Activated T-cell treated with anti-CD3 and anti-CD28 coated beads, Interleukin-2, amount 50 U/mL, for 4 hours (primary cell): ENCODE measurements around the gene STEAP1B. TPM values are rescaled to one million over a fixed set of nuclear protein-coding genes. Genes with fewer than 3 reads are reported as not detected.

Experiments
- ATAC-seq, 2 donors: fragments of 200-7000 bp; cut with Tn5 transposase; one replicate each; pipeline ENCODE4 v1.10.0; 2021
- DNase-seq: peaks from one replicate; pipeline ENCODE4 v3.0.0-alpha.2; 2020
- H3K27me3 Mint-ChIP-seq: one replicate; pipeline ENCODE4 v1.8.0; 2021; ENCODE audit warnings: low read depth, mixed read lengths
- H3K36me3 Mint-ChIP-seq: one replicate; pipeline ENCODE4 v1.8.0; 2022; ENCODE audit warnings: mixed read lengths; ENCODE audit not compliant: insufficient read depth
- H3K4me1 Mint-ChIP-seq: one replicate; pipeline ENCODE4 v1.8.0; 2021; ENCODE audit warnings: low read depth, mixed read lengths
- H3K4me3 Mint-ChIP-seq: one replicate; pipeline ENCODE4 v1.8.0; 2021; ENCODE audit warnings: mild to moderate bottlenecking, moderate library complexity, mixed read lengths
- H3K9me3 Mint-ChIP-seq: one replicate; pipeline ENCODE4 v1.8.0; 2021; ENCODE audit warnings: mixed read lengths
- total RNA-seq, 3 donors: library from RNA; stranded (reverse); gene quantifications; one replicate each; pipeline ENCODE4 v1.2.1, GENCODE V29; 2021

Gene STEAP1B
- total RNA-seq, 3 donors from 2014 or later: 0.20 to 0.33 (median 0.24) TPM

GRCh38 chr7:22420008-22420407 lies 80.0 kb downstream of the STEAP1B start:
- DNase-seq (no peak), ATAC-seq (no peak)
- Mint-ChIP-seq H3K9me3 (no peaks in the 10 kb centered on the region), H3K4me1 (no peaks in the 10 kb centered on the region), H3K36me3 (no peaks in the 10 kb centered on the region), H3K27me3 (no peaks in the 10 kb centered on the region), H3K4me3 (no peak overlapping the region)

DNA sequence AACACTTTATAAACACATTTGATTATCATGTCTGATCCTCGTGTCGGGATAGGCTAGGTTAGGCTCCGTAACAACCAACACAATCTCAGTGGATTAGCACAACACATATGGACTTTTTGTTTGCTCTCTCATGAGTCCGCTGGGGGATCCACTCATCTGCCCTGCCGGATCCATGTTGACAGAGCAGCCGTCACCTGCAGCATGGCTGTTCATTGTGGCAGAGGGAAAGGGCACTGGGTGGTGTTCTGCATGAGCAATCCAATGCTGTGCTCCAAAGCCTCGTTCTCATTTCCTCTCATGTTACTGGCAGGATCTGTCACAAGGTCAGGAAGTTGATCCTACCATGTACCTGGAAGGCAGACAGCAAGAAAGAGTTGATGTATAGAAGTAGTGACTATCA lies 80.5 kb downstream of the STEAP1B start:
- Mint-ChIP-seq H3K4me1 (no peaks in the 10 kb centered on the region), H3K36me3 (no peaks in the 10 kb centered on the region), H3K4me3 (no peak overlapping the region), H3K9me3 (no peaks in the 10 kb centered on the region), H3K27me3 (no peaks in the 10 kb centered on the region)
- DNase-seq (no peak), ATAC-seq (no peak)

GRCh38 chr7:22418251-22419046 lies 81.5 kb downstream of the STEAP1B start:
- H3K27me3 Mint-ChIP-seq: no peaks in the 10 kb centered on the region
- no peaks in the 10 kb centered on the region for H3K4me1 Mint-ChIP-seq
- DNase-seq: no peak
- ATAC-seq: no peak
- no peak overlapping the region for H3K4me3 Mint-ChIP-seq
- H3K9me3 Mint-ChIP-seq: no peaks in the 10 kb centered on the region
- H3K36me3 Mint-ChIP-seq: no peaks in the 10 kb centered on the region

DNA sequence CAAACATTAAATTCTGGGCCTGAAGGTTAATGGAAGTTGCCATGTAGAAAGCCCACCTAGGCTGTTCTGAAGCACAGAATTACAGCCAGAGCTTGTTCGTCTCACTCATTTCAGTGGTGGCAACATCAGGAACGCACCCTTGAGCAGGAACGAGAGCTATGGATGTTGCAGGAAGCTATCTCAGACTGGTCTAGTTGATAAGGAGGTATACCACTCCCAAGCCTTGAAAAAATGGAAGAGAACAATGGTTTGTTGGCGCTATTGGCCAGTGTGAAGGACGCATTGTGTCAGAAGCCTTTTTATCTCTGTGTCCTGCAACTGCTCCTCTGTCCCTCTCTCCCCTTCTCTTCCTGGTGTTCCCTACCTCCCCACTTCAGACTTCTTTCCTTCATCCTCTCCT lies 82.1 kb downstream of the STEAP1B start:
- Mint-ChIP-seq H3K4me3 (no peak overlapping the region), H3K4me1 (no peaks in the 10 kb centered on the region), H3K9me3 (no peaks in the 10 kb centered on the region), H3K36me3 (no peaks in the 10 kb centered on the region), H3K27me3 (no peaks in the 10 kb centered on the region)
- ATAC-seq: no peak
- no peak for DNase-seq

DNA sequence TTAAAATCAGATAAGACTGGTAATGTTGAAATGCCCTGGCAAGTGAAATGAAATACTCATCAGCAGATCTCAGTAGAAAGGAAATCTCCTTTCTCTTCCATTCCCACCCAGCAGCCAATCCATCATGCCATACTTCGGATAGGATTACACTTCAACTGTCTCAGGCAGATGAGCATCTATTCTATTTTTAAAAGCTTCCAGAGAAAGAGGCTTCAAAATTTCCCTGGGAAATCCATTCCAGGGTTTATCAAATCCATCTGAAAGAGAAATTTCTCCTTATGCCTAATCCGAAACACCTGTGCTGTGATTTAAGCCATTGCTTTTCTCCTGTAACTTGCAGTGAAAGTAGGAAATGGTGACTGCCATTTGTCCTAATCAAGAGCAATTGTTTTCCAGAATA lies 82.6 kb downstream of the STEAP1B start:
- no peak for ATAC-seq

DNA sequence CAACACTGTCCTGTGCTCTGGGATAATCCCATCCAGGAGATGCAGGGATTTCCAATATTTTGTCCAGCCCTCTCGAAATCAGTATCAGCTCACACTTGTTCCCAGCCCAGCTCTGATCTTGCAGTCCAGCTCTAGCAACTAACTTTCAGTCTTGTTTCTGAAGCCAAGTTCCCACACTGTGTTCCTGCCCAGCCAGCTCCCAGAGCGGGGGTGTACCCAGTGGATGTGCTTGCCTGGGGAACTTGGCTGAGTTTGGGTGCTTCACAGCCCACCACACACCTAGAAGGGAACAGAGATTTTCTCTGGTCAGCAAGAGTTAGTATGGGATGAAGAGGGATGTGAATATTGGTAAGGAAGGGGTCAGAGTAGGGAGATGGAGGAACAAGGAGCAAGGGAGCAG lies 85.6 kb downstream of the STEAP1B start:
- DNase-seq (no peak), ATAC-seq (no peak)
- H3K4me3 Mint-ChIP-seq: no peak overlapping the region
- H3K36me3 Mint-ChIP-seq: no peaks in the 10 kb centered on the region
- H3K4me1 Mint-ChIP-seq: no peaks in the 10 kb centered on the region
- H3K9me3 Mint-ChIP-seq: no peaks in the 10 kb centered on the region
- no peaks in the 10 kb centered on the region for H3K27me3 Mint-ChIP-seq

More for the DNA sequence above, 82.6 kb downstream of the STEAP1B start:
- Mint-ChIP-seq H3K27me3 (no peaks in the 10 kb centered on the region), H3K36me3 (no peaks in the 10 kb centered on the region), H3K9me3 (no peaks in the 10 kb centered on the region), H3K4me1 (no peaks in the 10 kb centered on the region), H3K4me3 (no peak overlapping the region)
- DNase-seq: no peak

DNA sequence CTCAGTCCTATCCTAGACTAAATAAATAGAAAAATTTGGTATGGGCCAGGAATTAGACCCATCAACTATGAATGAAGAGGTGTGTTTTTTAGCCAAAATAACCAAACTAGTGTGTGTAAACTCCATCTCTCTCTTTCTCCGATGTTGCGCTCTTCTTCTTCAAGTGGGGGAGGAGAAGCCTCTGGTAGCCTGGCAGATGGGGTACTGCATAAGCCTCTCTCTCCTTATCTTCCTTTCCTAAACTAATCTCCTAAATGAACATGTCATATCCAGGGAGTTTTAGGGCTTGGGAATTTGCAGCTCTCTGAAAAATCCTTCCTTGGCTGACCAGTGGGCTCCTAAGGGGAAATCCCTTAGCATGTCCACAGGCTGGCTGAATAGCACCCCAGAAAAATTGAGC lies 86.8 kb downstream of the STEAP1B start:
- H3K9me3 Mint-ChIP-seq: no peaks in the 10 kb centered on the region
- H3K27me3 Mint-ChIP-seq: no peaks in the 10 kb centered on the region
- no peak for DNase-seq
- no peak overlapping the region for H3K4me3 Mint-ChIP-seq
- H3K4me1 Mint-ChIP-seq: no peaks in the 10 kb centered on the region
- H3K36me3 Mint-ChIP-seq: no peaks in the 10 kb centered on the region
- ATAC-seq: no peak

DNA sequence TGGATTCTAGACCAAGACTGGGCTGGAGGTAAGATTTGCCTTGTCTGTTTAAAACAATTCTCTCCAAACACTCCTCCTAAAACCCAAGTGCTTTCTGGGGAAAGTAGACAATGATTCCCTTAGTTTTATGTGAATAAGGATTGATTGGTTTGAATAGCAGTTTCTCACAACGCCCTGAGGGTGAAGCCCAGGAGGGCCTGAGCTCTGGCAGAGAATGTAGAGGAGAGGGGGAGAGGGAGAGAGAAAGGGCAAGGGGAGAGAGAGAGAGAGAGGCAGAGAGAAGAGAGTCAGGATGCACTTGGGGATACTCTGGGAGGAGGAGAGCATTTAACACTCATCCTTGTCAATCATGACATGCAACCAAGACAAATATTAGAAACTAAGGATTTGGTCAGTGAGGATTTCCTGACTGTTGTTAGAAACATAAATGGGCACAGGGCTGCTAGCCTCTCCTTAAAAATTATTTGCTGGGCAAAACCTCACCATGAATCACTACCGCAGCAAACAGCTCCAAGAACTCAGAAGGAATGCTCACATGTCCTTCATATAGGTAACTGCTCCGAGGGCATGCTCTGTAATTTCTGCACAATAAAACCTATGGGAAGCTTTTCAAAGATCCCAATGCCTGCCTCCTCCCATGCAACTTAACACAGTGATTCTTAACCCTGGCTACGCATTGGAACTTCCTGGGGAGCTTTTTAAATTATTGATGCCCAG lies 87.9 kb downstream of the STEAP1B start:
- no peaks in the 10 kb centered on the region for H3K4me1 Mint-ChIP-seq
- no peaks in the 10 kb centered on the region for H3K27me3 Mint-ChIP-seq
- ATAC-seq (no peak), DNase-seq (no peak)
- no peaks in the 10 kb centered on the region for H3K36me3 Mint-ChIP-seq
- H3K4me3 Mint-ChIP-seq: no peak overlapping the region
- H3K9me3 Mint-ChIP-seq: no peaks in the 10 kb centered on the region

DNA sequence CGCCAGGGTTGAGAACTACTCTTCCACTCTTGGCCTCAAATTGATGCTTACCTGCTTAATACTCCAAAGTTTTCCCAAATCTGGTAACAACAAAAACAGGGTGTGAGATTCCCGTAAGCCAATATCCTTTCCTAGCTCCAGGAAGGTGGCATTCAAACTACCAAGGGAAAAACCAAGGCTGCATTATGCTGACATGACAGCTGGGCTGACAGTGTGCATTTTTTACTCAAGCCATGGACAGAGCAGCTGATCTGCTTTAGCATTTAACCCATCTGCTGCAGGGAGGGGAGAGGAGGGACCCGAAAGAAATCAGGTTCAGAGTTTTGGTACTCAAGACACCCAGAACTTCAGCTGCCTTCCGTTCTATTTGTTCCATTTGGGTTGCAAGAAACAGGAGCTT lies 93.3 kb downstream of the STEAP1B start:
- no peak overlapping the region for H3K4me3 Mint-ChIP-seq
- H3K36me3 Mint-ChIP-seq: no peaks in the 10 kb centered on the region
- DNase-seq (no peak), ATAC-seq (no peak)
- no peaks in the 10 kb centered on the region for H3K27me3 Mint-ChIP-seq
- H3K9me3 Mint-ChIP-seq: no peaks in the 10 kb centered on the region
- peaks cover 11% of the 10 kb centered on the region for H3K4me1 Mint-ChIP-seq

- ATAC-seq: no peak
- no peak overlapping the region for H3K4me3 Mint-ChIP-seq
These were observed 95.5 kb downstream of the STEAP1B start for GRCh38 chr7:22404421-22405023.

GRCh38 chr7:22403344-22403743 lies 96.6 kb downstream of the STEAP1B start:
- H3K4me3 Mint-ChIP-seq: no peak overlapping the region
- H3K9me3 Mint-ChIP-seq: no peaks in the 10 kb centered on the region
- H3K36me3 Mint-ChIP-seq: no peaks in the 10 kb centered on the region
- DNase-seq: no peak
- no peaks in the 10 kb centered on the region for H3K27me3 Mint-ChIP-seq
- H3K4me1 Mint-ChIP-seq: peaks cover 12% of the 10 kb centered on the region
- ATAC-seq: no peak

More at GRCh38 chr7:22404421-22405023, 95.5 kb downstream of the STEAP1B start:
- Mint-ChIP-seq H3K27me3 (no peaks in the 10 kb centered on the region), H3K36me3 (no peaks in the 10 kb centered on the region), H3K9me3 (no peaks in the 10 kb centered on the region), H3K4me1 (peaks cover 12% of the 10 kb centered on the region)
- no peak for DNase-seq

DNA sequence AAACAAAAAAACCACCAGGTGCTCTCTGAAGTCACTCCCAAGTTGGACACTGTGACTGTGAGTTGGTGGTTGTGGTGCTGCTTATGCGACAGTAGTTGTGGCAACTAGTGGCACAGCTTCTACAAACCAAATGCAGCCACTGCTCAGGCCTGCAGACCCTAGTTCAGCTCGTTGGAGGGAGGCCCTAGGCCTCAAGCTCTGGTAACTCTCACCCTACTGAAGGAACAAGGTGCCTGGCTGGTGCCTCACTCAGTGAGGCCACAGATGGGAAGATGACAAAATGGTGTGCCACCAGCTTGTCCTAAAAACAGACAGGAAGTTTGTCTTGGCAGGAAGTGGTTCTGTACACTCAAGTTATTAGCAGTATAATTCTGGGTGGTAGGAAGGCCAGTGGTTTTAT lies 97.7 kb downstream of the STEAP1B start:
- Mint-ChIP-seq H3K9me3 (no peaks in the 10 kb centered on the region), H3K27me3 (no peaks in the 10 kb centered on the region), H3K4me3 (no peak overlapping the region), H3K36me3 (no peaks in the 10 kb centered on the region), H3K4me1 (peaks cover 12% of the 10 kb centered on the region)
- no peak for DNase-seq
- ATAC-seq: no peak

DNA sequence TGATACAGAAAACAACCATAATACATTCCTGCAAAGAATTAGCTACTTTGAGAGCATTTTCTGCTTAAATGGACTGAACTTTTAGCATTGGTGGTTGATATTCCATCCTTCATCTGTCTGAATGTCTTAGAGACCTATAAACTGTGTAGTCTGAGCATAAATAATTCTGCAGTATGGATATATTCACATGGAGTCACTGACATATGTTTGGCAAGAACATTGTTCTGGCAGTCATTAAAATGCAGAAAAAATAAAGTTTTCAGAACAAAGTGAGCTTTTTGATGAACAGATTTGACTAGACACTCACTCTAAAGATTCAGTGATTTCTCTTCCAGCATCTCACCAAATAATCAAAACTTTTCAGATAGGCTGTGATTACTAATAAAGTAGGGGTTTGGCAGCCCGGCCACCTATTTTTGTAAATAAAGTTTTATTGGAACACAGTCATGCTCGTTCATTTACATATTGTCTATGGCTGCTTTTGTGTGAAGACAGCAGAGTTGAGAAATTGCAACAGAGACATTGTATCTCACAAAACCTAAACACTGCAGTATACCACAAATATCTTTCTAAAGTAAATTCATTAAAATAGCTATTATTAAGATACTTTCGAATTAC lies 98.9 kb downstream of the STEAP1B start:
- H3K9me3 Mint-ChIP-seq: no peaks in the 10 kb centered on the region
- H3K36me3 Mint-ChIP-seq: no peaks in the 10 kb centered on the region
- ATAC-seq (no peak), DNase-seq (no peak)
- peaks cover 12% of the 10 kb centered on the region for H3K4me1 Mint-ChIP-seq
- peaks cover 2% of the 10 kb centered on the region for H3K27me3 Mint-ChIP-seq
- no peak overlapping the region for H3K4me3 Mint-ChIP-seq

DNA sequence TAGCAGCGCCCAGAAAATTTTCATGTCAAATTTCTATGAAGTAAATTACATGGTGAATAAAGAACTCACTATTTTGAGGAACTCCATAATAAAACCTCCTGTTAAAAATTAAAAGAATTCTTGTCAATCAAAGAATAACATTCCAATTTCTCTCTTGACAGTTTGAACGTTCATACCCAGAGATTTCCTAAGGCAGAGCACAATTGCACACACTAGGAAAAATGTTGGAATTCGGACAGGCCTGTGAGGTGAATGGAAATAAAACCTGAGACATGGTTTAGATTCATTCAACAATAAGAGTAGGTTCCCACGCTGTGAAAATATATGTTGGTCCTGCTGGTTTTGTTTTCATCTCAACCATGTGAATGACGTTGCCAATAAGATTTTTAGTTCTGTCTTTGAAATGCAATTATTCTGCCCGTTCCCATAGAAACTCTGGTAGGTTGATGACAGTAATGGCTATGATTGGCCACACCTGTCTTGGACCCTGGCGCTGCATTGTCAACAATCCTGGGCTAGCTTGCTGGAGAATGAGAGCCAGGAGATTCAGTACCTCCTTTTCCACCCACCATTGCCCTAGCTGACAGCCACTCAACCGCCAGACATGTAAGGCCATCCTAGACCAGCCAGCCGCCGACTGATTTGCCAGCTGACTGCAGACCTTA lies 99.7 kb downstream of the STEAP1B start:
- Mint-ChIP-seq H3K4me1 (peaks cover 12% of the 10 kb centered on the region), H3K9me3 (no peaks in the 10 kb centered on the region), H3K4me3 (no peak overlapping the region), H3K36me3 (no peaks in the 10 kb centered on the region), H3K27me3 (peaks cover 2% of the 10 kb centered on the region)
- no peak for DNase-seq
- no peak for ATAC-seq
